ENCODE measurements around the gene KREMEN2. TPM values are rescaled to one million over a fixed set of nuclear protein-coding genes. Genes with fewer than 3 reads are reported as not detected.

Gene KREMEN2
- polyA plus RNA-seq, 1 donor, result 0.66 TPM

- no peak for DNase-seq
- Histone ChIP-seq H3K36me3 (ENCODE audit: control insufficient read depth, insufficient read depth, low read length) (peaks cover 11% of the 10 kb centered on the region), H3K9me3 (ENCODE audit: control insufficient read depth, low read depth, low read length) (peaks cover 10% of the 10 kb centered on the region), H3K4me3 (ENCODE audit: low read length) (no peak overlapping the region), H3K27ac (ENCODE audit: low read length) (no peak overlapping the region), H3K4me1 (ENCODE audit: control insufficient read depth, insufficient read depth, low read length) (peaks cover 23% of the 10 kb centered on the region), H3K27me3 (ENCODE audit: control insufficient read depth, insufficient read depth, low read length) (peaks cover 14% of the 10 kb centered on the region)
- WGBS (ENCODE audit: insufficient coverage, low lambda C conversion rate), result no CpG with 5 or more reads among the region's 15 CpGs
These were observed 8.1 kb downstream of the KREMEN2 start for GRCh38 chr16:2971985-2972784.

- H3K9me3 ChIP-seq (ENCODE audit: control insufficient read depth, low read depth, low read length), result peaks cover 3% of the 10 kb centered on the region
- H3K27me3 ChIP-seq (ENCODE audit: control insufficient read depth, insufficient read depth, low read length), result peaks cover 5% of the 10 kb centered on the region
- H3K36me3 ChIP-seq (ENCODE audit: control insufficient read depth, insufficient read depth, low read length), result peaks cover 11% of the 10 kb centered on the region
- peaks cover 16% of the 10 kb centered on the region for H3K4me1 ChIP-seq (ENCODE audit: control insufficient read depth, insufficient read depth, low read length)
- DNase-seq, result no peak
- H3K4me3 ChIP-seq (ENCODE audit: low read length), result no peak overlapping the region
- no CpG with 5 or more reads among the region's 5 CpGs for WGBS (ENCODE audit: insufficient coverage, low lambda C conversion rate)
- no peak overlapping the region for H3K27ac ChIP-seq (ENCODE audit: low read length)
These were observed 9.0 kb downstream of the KREMEN2 start for GRCh38 chr16:2973093-2973492.

GRCh38 chr16:2973605-2974318 lies 9.7 kb downstream of the KREMEN2 start:
- no peak for DNase-seq
- WGBS (ENCODE audit: insufficient coverage, low lambda C conversion rate), result no CpG with 5 or more reads among the region's 17 CpGs

GRCh38 chr16:2974319-2975056 lies 10.4 kb downstream of the KREMEN2 start:
- no peak for DNase-seq
- Histone ChIP-seq H3K27ac (ENCODE audit: low read length) (no peak overlapping the region), H3K9me3 (ENCODE audit: control insufficient read depth, low read depth, low read length) (peaks cover 3% of the 10 kb centered on the region), H3K36me3 (ENCODE audit: control insufficient read depth, insufficient read depth, low read length) (peaks cover 11% of the 10 kb centered on the region), H3K4me3 (ENCODE audit: low read length) (no peak overlapping the region), H3K27me3 (ENCODE audit: control insufficient read depth, insufficient read depth, low read length) (no peaks in the 10 kb centered on the region), H3K4me1 (ENCODE audit: control insufficient read depth, insufficient read depth, low read length) (peaks cover 8% of the 10 kb centered on the region)
- no CpG with 5 or more reads among the region's 15 CpGs for WGBS (ENCODE audit: insufficient coverage, low lambda C conversion rate)

More at GRCh38 chr16:2973605-2974318, 9.7 kb downstream of the KREMEN2 start:
- peaks cover 3% of the 10 kb centered on the region for H3K9me3 ChIP-seq (ENCODE audit: control insufficient read depth, low read depth, low read length)
- peaks cover 11% of the 10 kb centered on the region for H3K36me3 ChIP-seq (ENCODE audit: control insufficient read depth, insufficient read depth, low read length)
- no peak overlapping the region for H3K4me3 ChIP-seq (ENCODE audit: low read length)
- H3K27ac ChIP-seq (ENCODE audit: low read length), result no peak overlapping the region
- H3K27me3 ChIP-seq (ENCODE audit: control insufficient read depth, insufficient read depth, low read length), result no peaks in the 10 kb centered on the region
- peaks cover 9% of the 10 kb centered on the region for H3K4me1 ChIP-seq (ENCODE audit: control insufficient read depth, insufficient read depth, low read length)

- WGBS (ENCODE audit: insufficient coverage, low lambda C conversion rate), result no CpG with 5 or more reads among the region's 28 CpGs
- Histone ChIP-seq H3K27me3 (ENCODE audit: control insufficient read depth, insufficient read depth, low read length) (no peaks in the 10 kb centered on the region), H3K36me3 (ENCODE audit: control insufficient read depth, insufficient read depth, low read length) (peaks cover 11% of the 10 kb centered on the region), H3K4me1 (ENCODE audit: control insufficient read depth, insufficient read depth, low read length) (peaks cover 6% of the 10 kb centered on the region), H3K9me3 (ENCODE audit: control insufficient read depth, low read depth, low read length) (peaks cover 3% of the 10 kb centered on the region), H3K4me3 (ENCODE audit: low read length) (no peak overlapping the region), H3K27ac (ENCODE audit: low read length) (no peak overlapping the region)
- no peak for DNase-seq
These were observed 11.2 kb downstream of the KREMEN2 start for GRCh38 chr16:2975161-2975795.

- Histone ChIP-seq H3K27me3 (ENCODE audit: control insufficient read depth, insufficient read depth, low read length) (no peaks in the 10 kb centered on the region), H3K4me3 (ENCODE audit: low read length) (no peak overlapping the region), H3K9me3 (ENCODE audit: control insufficient read depth, low read depth, low read length) (peaks cover 3% of the 10 kb centered on the region), H3K36me3 (ENCODE audit: control insufficient read depth, insufficient read depth, low read length) (peaks cover 11% of the 10 kb centered on the region), H3K27ac (ENCODE audit: low read length) (no peak overlapping the region), H3K4me1 (ENCODE audit: control insufficient read depth, insufficient read depth, low read length) (peaks cover 5% of the 10 kb centered on the region)
- no CpG with 5 or more reads among the region's 7 CpGs for WGBS (ENCODE audit: insufficient coverage, low lambda C conversion rate)
- DNase-seq, result no peak
These were observed 12.1 kb downstream of the KREMEN2 start for GRCh38 chr16:2976201-2976600.

- WGBS (ENCODE audit: insufficient coverage, low lambda C conversion rate), result no CpG with 5 or more reads among the region's 15 CpGs
- Histone ChIP-seq H3K4me3 (ENCODE audit: low read length) (no peak overlapping the region), H3K27ac (ENCODE audit: low read length) (no peak overlapping the region), H3K27me3 (ENCODE audit: control insufficient read depth, insufficient read depth, low read length) (no peaks in the 10 kb centered on the region), H3K4me1 (ENCODE audit: control insufficient read depth, insufficient read depth, low read length) (peaks cover 5% of the 10 kb centered on the region), H3K36me3 (ENCODE audit: control insufficient read depth, insufficient read depth, low read length) (peaks cover 11% of the 10 kb centered on the region), H3K9me3 (ENCODE audit: control insufficient read depth, low read depth, low read length) (peaks cover 3% of the 10 kb centered on the region)
- no peak for DNase-seq
These were observed 12.6 kb downstream of the KREMEN2 start for GRCh38 chr16:2976673-2977072.

GRCh38 chr16:2977440-2977839 lies 13.4 kb downstream of the KREMEN2 start:
- no peak for DNase-seq
- Histone ChIP-seq H3K36me3 (ENCODE audit: control insufficient read depth, insufficient read depth, low read length) (peaks cover 4% of the 10 kb centered on the region), H3K4me1 (ENCODE audit: control insufficient read depth, insufficient read depth, low read length) (peaks cover 5% of the 10 kb centered on the region), H3K9me3 (ENCODE audit: control insufficient read depth, low read depth, low read length) (peaks cover 3% of the 10 kb centered on the region), H3K27ac (ENCODE audit: low read length) (no peak overlapping the region), H3K27me3 (ENCODE audit: control insufficient read depth, insufficient read depth, low read length) (no peaks in the 10 kb centered on the region), H3K4me3 (ENCODE audit: low read length) (no peak overlapping the region)
- no CpG with 5 or more reads among the region's 6 CpGs for WGBS (ENCODE audit: insufficient coverage, low lambda C conversion rate)

- H3K4me3 ChIP-seq (ENCODE audit: low read length), result peak overlapping the region; percentile 96
- DNase-seq, result no peak
- H3K36me3 ChIP-seq (ENCODE audit: control insufficient read depth, insufficient read depth, low read length), result no peaks in the 10 kb centered on the region
- peaks cover 5% of the 10 kb centered on the region for H3K4me1 ChIP-seq (ENCODE audit: control insufficient read depth, insufficient read depth, low read length)
- H3K9me3 ChIP-seq (ENCODE audit: control insufficient read depth, low read depth, low read length), result peaks cover 3% of the 10 kb centered on the region
- no peak overlapping the region for H3K27ac ChIP-seq (ENCODE audit: low read length)
- no peaks in the 10 kb centered on the region for H3K27me3 ChIP-seq (ENCODE audit: control insufficient read depth, insufficient read depth, low read length)
- WGBS (ENCODE audit: insufficient coverage, low lambda C conversion rate), result no CpG with 5 or more reads among the region's 43 CpGs
These were observed 15.7 kb downstream of the KREMEN2 start for GRCh38 chr16:2979669-2980226.

Measured in large intestine (tissue), 3 donors.